HG03135 (cell line): ENCODE measurements around the gene GRPEL2.

Source experiments
- ATAC-seq: cut with Tn5 transposase; IDR thresholded peaks from one replicate; pipeline ENCODE4 v1.9.1; 2021; ENCODE audit warnings: mild to moderate bottlenecking, moderate library complexity; ENCODE audit not compliant: unreplicated experiment

Gene GRPEL2, protein sequence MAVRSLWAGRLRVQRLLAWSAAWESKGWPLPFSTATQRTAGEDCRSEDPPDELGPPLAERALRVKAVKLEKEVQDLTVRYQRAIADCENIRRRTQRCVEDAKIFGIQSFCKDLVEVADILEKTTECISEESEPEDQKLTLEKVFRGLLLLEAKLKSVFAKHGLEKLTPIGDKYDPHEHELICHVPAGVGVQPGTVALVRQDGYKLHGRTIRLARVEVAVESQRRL

DNA sequence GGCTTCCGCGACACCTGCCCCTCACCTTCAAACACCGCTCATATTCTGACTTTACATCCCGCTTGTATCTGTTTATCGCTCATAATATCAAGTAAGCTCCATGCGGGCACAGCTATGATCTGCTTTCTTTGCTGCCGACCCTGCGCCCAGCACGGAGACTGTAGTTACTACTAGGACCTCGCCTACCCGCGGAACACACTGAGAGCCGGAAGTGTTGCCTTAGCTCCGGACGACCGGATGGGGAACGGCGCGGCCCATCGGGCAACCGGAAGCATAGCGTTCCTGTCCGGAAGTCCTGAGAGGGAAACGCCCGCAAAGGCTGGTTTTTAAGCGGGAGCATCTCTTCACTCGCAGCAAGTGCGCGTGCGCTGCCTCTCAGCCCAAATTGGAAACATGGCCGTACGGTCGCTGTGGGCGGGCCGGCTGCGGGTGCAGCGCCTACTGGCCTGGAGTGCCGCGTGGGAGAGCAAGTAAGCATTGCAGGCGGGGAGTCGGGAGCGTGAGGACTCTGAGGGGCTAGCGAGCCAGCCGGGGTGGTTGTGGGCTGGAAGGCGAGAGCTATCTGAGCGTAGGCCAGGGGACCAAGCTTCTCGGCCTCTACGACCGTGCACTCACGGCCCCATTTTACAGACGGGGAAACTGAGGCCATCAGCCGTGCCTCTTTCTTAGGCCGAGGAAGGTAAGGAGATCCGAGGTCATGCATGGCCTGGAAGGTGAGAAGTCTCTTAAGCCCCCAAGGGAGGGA, at the start of gene GRPEL2:
Gene GRPEL2, plus strand, starts transcription at position 353 of the 745 bp plus-strand sequence. Its CDS starts 41 bp downstream, at position 394.
- peak; percentile 97 for ATAC-seq

- ATAC-seq: no peak
Measured at GRCh38 chr5:149297340-149298025, 47.8 kb upstream of the GRPEL2 start.

DNA sequence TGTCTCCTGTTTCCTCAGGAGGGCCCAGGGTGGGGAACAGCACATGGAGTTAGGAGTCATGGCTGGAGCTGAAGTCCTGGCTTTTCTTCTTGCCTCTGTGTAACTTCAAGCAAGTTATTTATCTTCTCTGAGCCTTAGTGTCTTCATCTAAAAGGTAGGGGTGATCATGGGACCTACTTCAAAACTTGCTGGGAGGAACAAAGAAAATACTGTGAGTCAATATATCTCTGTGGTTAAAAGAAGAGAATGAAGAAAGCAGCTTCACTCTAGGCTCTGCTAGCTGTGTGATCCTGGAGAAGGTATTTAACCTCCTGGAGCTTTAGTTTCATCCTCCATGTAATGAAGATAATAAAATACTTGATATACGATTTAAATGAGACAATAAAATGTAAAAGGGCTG, 47.1 kb upstream of the GRPEL2 start:
- no peak for ATAC-seq

- ATAC-seq: peak; percentile 69
Measured at GRCh38 chr5:149298842-149299404, 46.4 kb upstream of the GRPEL2 start.

- ATAC-seq: no peak
Measured at GRCh38 chr5:149299451-149300054, 45.7 kb upstream of the GRPEL2 start.

DNA sequence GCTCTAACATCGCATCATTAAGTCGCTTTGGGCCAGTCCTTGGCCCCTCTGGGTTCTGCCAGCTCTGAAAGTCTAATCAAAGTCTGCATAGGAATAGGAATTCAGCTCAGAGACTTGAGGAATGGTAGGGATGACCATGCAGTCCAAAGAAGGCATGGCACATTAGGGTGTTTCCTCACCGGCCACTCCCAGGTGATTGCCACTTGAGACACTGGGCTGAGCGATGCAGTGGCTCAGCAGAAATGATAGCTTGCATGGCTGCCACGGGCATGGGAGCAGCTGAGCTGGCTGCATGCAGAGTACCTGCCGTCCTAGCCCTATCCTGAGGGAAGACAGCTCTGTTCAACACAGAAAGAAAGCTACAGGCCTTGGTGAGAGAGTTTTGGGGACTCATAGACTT, 44.9 kb upstream of the GRPEL2 start:
- ATAC-seq: no peak

DNA sequence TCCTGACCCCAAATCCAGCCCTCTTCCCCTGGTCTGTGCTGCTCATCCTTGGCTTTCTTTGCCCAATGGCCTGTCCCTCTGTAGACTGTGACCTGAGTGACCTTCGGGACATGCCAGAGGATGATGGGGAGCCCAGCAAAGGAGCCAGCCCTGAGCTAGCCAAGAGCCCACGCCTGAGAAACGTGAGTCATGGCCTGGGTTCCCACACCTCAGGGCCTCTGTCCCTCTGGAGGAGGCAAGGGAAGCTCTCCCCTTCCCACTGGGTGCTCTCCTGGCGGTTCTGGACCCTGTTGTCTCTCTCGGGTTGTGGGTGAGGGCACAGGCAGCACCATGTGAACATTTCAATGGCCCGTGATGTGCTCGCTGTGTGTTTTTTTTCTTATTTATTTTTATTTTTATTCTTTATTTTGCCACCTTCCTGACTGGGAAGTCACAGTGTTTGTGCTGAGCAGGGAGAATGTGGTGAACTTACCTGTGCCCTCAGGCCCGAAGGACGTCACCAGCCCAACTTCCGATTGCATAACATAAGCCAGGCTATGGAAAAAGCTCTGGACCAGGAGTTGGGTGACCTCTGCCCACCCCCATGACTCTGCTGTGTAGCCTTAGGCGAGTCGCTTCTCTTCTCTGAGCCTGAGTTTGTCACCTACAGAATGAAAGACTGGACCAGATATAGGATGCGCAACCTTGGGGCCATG, 44.1 kb upstream of the GRPEL2 start:
- ATAC-seq: no peak

GRCh38 chr5:149301744-149302380, 43.4 kb upstream of the GRPEL2 start:
- no peak for ATAC-seq

DNA sequence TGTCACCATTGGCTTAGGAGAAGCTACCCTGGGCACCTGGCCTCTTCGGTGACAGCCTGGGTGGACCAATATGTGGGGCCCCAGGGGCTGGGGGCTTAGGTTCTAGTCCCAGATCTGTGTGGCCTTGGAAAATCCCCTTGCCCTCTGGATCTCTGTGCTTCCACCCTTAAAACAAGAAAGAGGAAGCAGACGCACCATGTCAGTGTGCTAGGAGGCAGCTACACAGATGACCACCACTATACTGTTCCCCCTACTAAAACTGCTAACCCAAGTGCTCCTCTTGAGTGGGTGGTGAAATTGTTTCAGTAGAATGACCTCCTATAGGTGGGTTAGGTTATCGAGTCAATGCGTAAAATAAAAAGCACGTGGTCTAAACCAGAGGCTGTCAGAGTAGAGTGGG, 42.7 kb upstream of the GRPEL2 start:
- ATAC-seq: no peak

- no peak for ATAC-seq
Measured at GRCh38 chr5:149303210-149303609, 42.1 kb upstream of the GRPEL2 start.

GRCh38 chr5:149304195-149305078, 40.9 kb upstream of the GRPEL2 start:
- ATAC-seq: no peak

GRCh38 chr5:149309354-149309753, 35.9 kb upstream of the GRPEL2 start:
- no peak for ATAC-seq

GRCh38 chr5:149310488-149310887, 34.8 kb upstream of the GRPEL2 start:
- ATAC-seq: no peak

GRCh38 chr5:149310947-149311658, 34.2 kb upstream of the GRPEL2 start:
- ATAC-seq: no peak

DNA sequence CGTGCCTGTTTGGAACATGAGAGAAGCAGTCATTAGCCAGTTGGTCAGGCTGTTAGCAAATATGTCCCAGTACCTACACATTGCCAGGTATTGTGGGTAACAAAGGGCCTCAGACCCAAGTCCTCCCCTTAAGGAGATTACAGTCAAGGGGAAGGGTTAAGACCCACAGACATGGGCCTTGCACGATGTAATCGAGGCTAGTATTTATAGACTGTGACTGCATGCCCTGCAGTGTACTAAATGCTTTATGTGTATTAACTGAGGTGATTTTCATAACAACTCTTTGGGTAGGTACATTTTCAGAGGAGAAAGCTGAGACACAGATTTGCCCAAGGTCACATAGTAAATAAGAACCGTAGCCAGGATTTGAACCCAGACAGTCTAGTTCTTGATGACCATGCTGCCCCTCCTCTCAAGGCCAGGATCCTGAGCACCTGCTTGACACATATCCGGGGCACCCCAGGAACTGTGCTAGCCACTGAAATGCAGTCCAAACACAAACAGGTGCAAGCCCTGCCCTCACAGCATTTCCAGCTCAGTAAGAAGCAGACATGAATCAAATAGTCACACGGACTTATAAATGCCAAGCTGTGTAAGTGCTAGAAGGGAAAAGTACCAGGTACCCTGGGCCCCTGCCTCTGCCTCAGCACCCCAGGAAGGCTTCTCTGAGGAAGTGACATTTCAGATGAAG, 32.0 kb upstream of the GRPEL2 start:
- ATAC-seq: no peak

- ATAC-seq: no peak
Measured at GRCh38 chr5:149314571-149315111, 30.7 kb upstream of the GRPEL2 start.

- ATAC-seq: no peak
Measured at GRCh38 chr5:149315753-149316152, 29.5 kb upstream of the GRPEL2 start.
